Loucy (cell line): ENCODE data around the gene GPR139.

ENCODE experiments used
- H2AFZ ChIP-seq: fragments of 200-600 bp; sonication (generic); 2 replicates; pipeline ENCODE4 v1.6.0; 2016; ENCODE audit warnings: antibody characterized with exemption, mild to moderate bottlenecking, low read length, moderate library complexity
- H3F3A ChIP-seq: fragments of 200-600 bp; 2 replicates; pipeline ENCODE4 v1.6.0; 2016; ENCODE audit warnings: antibody characterized with exemption, low read depth, mild to moderate bottlenecking
- H3K27me3 ChIP-seq: fragments of 200-600 bp; sonication (generic); 2 replicates; pipeline ENCODE4 v1.6.1; 2014; ENCODE audit warnings: low read length, mild to moderate bottlenecking; ENCODE audit not compliant: insufficient read depth, poor library complexity, severe bottlenecking
- H3K36me3 ChIP-seq: fragments of 200-600 bp; sonication (generic); 2 replicates; pipeline ENCODE4 v1.6.1; 2016; ENCODE audit warnings: low read length; ENCODE audit not compliant: insufficient read depth
- H3K4me1 ChIP-seq: fragments of 200-600 bp; sonication (generic); 2 replicates; pipeline ENCODE4 v1.5.1; 2014; ENCODE audit warnings: low read length, mild to moderate bottlenecking; ENCODE audit not compliant: insufficient read depth, poor library complexity, severe bottlenecking
- H3K4me2 ChIP-seq: fragments of 200-600 bp; sonication (generic); 2 replicates; pipeline ENCODE4 v1.6.0; 2014; ENCODE audit warnings: antibody characterized with exemption, low read length, low read depth, mild to moderate bottlenecking; ENCODE audit not compliant: poor library complexity, severe bottlenecking
- H3K4me3 ChIP-seq: fragments of 200-600 bp; sonication (generic); 2 replicates; pipeline ENCODE4 v1.5.1; 2014; ENCODE audit warnings: low read length, mild to moderate bottlenecking, mixed read lengths; ENCODE audit not compliant: poor library complexity, severe bottlenecking
- H3K79me2 ChIP-seq: fragments of 200-600 bp; sonication (generic); 2 replicates; pipeline ENCODE4 v1.6.1; 2014; ENCODE audit warnings: low read length; ENCODE audit not compliant: insufficient read depth
- H3K9ac ChIP-seq: fragments of 200-600 bp; sonication (generic); 2 replicates; pipeline ENCODE4 v1.6.0; 2014; ENCODE audit warnings: mild to moderate bottlenecking, low read depth, low read length, moderate library complexity; ENCODE audit not compliant: poor library complexity, severe bottlenecking
- H3K9me2 ChIP-seq: fragments of 200-600 bp; sonication (generic); replicated peaks from 2 replicates; pipeline ENCODE4 v1.6.1; 2016; ENCODE audit warnings: low read depth, low read length, mixed read lengths
- H3K9me3 ChIP-seq: fragments of 200-600 bp; sonication (generic); 2 replicates; pipeline ENCODE4 v1.6.1; 2014; ENCODE audit warnings: mild to moderate bottlenecking, antibody characterized with exemption, low read length, low read depth; ENCODE audit not compliant: insufficient read depth
- H4K20me1 ChIP-seq: fragments of 200-600 bp; sonication (generic); 2 replicates; pipeline ENCODE4 v1.6.0; 2014; ENCODE audit warnings: antibody characterized with exemption, low read length, mild to moderate bottlenecking; ENCODE audit not compliant: insufficient read depth, poor library complexity, severe bottlenecking
- EZH2phosphoT487 ChIP-seq: fragments of 200-600 bp; IDR thresholded peaks from 2 replicates; pipeline ENCODE4 v1.6.1; 2018; ENCODE audit warnings: antibody characterized with exemption, mild to moderate bottlenecking, moderate library complexity, borderline replicate concordance
- TF ChIP-seq, protein P1 (sequence below): fragments of 200-600 bp; sonication (generic); conservative IDR thresholded peaks from 2 replicates; pipeline ENCODE4 v1.5.1; 2014; ENCODE audit warnings: mild to moderate bottlenecking, antibody characterized with exemption, low read length

GPR139 gene

DNA sequence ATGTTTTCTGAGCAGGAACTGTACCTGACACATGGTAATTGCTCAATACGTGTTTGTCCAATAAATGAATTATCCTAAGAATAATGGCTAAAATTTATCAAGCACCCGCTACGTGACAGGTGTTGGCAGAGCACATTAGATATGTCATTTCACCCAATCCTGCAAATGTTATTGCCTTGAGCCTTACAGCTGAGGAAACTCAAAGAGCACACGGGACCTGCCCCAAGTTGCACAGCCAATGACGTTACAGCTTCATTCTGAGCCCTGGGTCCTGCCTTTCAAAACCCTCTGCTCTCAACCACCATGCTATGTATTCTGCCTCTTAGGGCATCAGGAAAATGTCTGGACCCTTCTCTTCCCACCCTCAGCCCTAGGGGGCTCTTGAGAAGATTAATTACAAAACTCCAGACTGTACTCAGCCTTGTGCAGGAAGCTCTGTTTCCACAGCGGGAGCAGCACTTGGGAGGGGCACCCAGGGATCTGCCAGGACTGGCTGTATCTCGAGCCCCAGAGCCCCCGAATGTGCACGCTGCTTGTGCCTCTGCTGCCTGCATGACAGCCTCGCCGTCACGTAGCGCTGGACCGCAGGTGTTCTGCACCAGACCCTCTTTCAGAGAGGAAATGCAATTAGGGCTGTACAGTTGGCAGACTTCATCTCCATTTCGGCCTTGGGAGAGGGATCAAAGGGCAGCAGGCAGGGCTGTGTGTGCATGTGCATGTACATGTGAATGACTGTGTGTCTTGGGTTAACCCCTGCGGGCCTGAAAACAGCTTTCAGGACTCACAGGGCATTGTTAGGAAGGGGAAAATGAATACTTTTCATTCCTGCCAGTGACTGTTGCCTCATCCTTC lies 71.6 kb downstream of the GPR139 start:
- Histone ChIP-seq H3K9me2 (no peaks in the 10 kb centered on the region), H2AFZ (no peak overlapping the region), H3K9ac (no peak overlapping the region), H3K4me1 (no peaks in the 10 kb centered on the region), H3K27me3 (no peaks in the 10 kb centered on the region), H3F3A (no peaks in the 10 kb centered on the region), H3K4me3 (no peak overlapping the region), H3K9me3 (no peaks in the 10 kb centered on the region; the same call in 1 of the 2 replicates), H3K79me2 (no peaks in the 10 kb centered on the region), H3K4me2 (no peak overlapping the region), H3K36me3 (no peaks in the 10 kb centered on the region), H4K20me1 (no peaks in the 10 kb centered on the region)
- no peak for TF ChIP-seq EZH2phosphoT487
- TF ChIP-seq, protein P1, sequence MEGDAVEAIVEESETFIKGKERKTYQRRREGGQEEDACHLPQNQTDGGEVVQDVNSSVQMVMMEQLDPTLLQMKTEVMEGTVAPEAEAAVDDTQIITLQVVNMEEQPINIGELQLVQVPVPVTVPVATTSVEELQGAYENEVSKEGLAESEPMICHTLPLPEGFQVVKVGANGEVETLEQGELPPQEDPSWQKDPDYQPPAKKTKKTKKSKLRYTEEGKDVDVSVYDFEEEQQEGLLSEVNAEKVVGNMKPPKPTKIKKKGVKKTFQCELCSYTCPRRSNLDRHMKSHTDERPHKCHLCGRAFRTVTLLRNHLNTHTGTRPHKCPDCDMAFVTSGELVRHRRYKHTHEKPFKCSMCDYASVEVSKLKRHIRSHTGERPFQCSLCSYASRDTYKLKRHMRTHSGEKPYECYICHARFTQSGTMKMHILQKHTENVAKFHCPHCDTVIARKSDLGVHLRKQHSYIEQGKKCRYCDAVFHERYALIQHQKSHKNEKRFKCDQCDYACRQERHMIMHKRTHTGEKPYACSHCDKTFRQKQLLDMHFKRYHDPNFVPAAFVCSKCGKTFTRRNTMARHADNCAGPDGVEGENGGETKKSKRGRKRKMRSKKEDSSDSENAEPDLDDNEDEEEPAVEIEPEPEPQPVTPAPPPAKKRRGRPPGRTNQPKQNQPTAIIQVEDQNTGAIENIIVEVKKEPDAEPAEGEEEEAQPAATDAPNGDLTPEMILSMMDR, result no peak

- H3K9ac ChIP-seq, result no peak overlapping the region
- no peaks in the 10 kb centered on the region; the same call in 1 of the 2 replicates for H3K9me3 ChIP-seq
- H4K20me1 ChIP-seq, result no peaks in the 10 kb centered on the region
- no peak overlapping the region for H3K4me3 ChIP-seq
- H3K4me2 ChIP-seq, result no peak overlapping the region
- H3F3A ChIP-seq, result no peaks in the 10 kb centered on the region
- H3K9me2 ChIP-seq, result no peaks in the 10 kb centered on the region
- H3K36me3 ChIP-seq, result no peaks in the 10 kb centered on the region
- no peaks in the 10 kb centered on the region for H3K79me2 ChIP-seq
- TF ChIP-seq, protein P1, result no peak
- TF ChIP-seq EZH2phosphoT487, result no peak
- H2AFZ ChIP-seq, result no peak overlapping the region
- H3K4me1 ChIP-seq, result no peaks in the 10 kb centered on the region
- H3K27me3 ChIP-seq, result no peaks in the 10 kb centered on the region
Observed at GRCh38 chr16:19997734-19998133, 76.0 kb downstream of the GPR139 start.

DNA sequence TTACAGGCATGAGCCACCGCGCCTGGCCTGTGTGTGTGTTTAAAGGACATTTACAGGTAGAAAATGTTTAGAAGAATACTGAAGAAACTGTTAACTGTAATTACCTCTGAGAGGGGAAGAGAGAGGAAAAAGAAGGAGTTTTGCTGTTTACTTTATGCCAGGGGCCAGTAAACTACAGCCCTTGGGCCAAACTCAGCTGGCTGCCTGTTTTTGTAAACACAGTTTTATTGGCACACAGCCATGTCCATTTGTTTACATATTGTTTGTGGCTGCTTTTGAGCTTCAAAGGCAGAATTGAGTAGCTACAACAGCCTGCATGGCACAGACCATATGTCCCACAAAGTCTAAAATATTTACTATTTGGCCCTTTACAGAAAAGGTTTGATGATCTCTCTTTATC lies 76.4 kb downstream of the GPR139 start:
- no peak overlapping the region for H3K4me3 ChIP-seq
- no peaks in the 10 kb centered on the region for H3K36me3 ChIP-seq
- no peaks in the 10 kb centered on the region; the same call in 1 of the 2 replicates for H3K9me3 ChIP-seq
- no peak overlapping the region for H3K4me2 ChIP-seq
- H3K9me2 ChIP-seq, result no peaks in the 10 kb centered on the region
- no peak overlapping the region for H3K9ac ChIP-seq
- no peaks in the 10 kb centered on the region for H4K20me1 ChIP-seq
- H2AFZ ChIP-seq, result no peak overlapping the region
- no peaks in the 10 kb centered on the region for H3F3A ChIP-seq
- no peak for TF ChIP-seq EZH2phosphoT487
- H3K79me2 ChIP-seq, result no peaks in the 10 kb centered on the region
- H3K4me1 ChIP-seq, result no peaks in the 10 kb centered on the region
- H3K27me3 ChIP-seq, result no peaks in the 10 kb centered on the region
